Muscle of back (tissue), 11 donors: Measurements from ENCODE around the gene GNAL. TPM values are rescaled to one million over a fixed set of nuclear protein-coding genes. Genes with fewer than 3 reads are reported as not detected.
"Not testable (repeated sequence)": the region's sequence is repeated elsewhere in the genome, so short reads cannot be mapped to it uniquely, and the experiment has no call there.

Experiments used
- DNase-seq, 3 donors: peaks; one replicate each; pipeline versions ENCODE4 v3.0.0 to v3.0.0-alpha.2; 2013
- polyA plus RNA-seq, 10 donors: library from polyadenylated mRNA; unstranded; fragments of 120-200 nt; gene quantifications; one replicate each; pipeline ENCODE4 v1.2.1, GENCODE V29; 2013; ENCODE audit not compliant: insufficient read length in 10 of 10

The GNAL gene
- polyA plus RNA-seq, 10 donors = 1.5 to 4.8 (median 2.6) TPM

DNA sequence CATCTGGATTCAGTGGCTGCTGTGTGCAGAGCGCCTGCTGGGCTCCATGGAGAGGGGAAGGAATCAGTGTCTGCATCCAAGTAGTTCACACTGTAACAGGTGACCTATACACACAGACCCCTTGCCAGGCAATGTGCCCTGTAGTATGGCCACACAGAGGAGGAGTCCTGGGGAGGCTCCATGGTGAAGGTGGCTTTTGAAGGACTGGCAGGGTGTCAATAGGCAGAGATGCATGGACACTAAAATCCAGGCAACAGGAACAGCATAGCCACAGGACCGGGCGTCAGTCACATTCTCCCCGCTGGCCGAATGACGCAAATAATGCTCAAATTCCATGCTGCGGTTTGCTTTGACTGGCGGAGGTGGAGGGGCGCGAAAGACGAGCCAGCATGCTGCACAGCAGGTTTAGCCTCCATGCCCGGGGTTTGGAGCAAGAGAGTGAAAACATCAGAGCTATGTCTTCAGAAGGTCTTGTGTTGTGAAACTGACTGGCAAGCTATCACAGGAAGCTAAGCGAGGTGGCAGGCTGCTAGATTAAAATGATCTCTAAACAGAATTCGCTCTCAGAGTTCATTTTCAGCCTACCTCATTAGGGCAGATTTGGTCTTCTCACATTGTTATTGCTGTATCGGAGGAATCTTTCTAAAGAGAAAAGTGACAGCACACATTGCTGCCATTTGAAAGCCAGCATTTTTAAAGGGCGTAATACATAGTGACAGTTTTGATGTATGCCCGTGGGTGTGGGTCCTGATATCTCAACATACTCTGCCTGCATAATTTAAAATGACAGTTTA, 161.0 kb downstream of the GNAL start:
- DNase-seq = peak; percentile 68 to 87 (median 82)

DNA sequence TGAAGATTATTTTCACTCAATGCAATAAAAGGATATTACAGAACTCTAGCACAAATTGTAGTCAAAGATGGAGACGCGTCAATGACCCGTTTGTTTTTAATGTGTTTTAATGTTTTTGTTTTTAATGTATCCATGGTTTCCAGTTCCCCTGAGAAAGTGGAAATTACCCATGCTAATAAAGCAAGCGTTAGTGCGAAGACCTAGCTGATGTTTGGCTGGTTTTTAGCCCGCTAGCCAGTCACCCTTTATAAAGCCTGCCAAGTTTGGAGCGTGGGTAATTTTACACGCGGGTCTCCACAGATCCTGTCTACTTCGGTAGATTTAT, 161.7 kb downstream of the GNAL start:
- DNase-seq = peak in 2 of 3 donors; percentile 86 to 93

DNA sequence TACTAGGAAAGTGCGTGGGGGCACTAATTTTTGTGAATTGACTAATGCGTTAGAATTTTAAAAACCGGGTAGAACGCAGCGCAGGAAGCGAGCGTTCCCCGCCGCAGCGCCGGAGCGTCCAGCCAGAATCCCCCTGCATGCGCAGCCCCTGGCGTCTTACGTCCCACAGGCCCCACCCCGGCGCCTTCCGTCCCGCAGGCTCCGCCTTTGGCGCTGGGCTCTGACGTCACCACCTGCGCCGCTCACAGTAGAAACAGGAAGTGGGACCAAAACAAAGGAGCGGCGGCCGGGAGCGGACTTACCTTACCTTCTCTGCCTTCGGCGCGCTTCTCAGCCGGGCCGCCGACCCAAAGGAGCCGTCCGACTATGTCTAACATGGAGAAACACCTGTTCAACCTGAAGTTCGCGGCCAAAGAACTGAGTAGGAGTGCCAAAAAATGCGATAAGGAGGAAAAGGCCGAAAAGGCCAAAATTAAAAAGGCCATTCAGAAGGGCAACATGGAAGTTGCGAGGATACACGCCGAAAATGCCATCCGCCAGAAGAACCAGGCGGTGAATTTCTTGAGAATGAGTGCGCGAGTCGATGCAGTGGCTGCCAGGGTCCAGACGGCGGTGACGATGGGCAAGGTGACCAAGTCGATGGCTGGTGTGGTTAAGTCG, 162.2 kb downstream of the GNAL start, which contains the start of gene CHMP1B:
Gene CHMP1B (plus strand): TSS at position 268 of the 660 bp plus-strand sequence. CDS start 99 bp downstream, at position 367.
- peak; percentile 98 to 99 (median 98) for DNase-seq

DNA sequence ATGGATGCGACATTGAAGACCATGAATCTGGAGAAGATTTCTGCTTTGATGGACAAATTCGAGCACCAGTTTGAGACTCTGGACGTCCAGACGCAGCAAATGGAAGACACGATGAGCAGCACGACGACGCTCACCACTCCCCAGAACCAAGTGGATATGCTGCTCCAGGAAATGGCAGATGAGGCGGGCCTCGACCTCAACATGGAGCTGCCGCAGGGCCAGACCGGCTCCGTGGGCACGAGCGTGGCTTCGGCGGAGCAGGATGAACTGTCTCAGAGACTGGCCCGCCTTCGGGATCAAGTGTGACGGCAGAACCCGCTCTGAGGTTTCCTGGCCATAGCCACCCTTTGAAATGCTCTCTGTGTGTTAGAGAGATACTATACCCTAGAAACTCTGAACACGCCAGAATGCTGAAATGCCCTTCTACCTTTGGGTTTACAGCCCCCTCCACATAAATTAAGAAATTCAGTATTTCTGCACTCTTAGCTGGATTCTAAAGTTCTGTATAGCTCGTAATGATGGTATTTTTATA, 162.8 kb downstream of the GNAL start:
- peak in 1 of 3 donors; percentile 13 for DNase-seq

DNA sequence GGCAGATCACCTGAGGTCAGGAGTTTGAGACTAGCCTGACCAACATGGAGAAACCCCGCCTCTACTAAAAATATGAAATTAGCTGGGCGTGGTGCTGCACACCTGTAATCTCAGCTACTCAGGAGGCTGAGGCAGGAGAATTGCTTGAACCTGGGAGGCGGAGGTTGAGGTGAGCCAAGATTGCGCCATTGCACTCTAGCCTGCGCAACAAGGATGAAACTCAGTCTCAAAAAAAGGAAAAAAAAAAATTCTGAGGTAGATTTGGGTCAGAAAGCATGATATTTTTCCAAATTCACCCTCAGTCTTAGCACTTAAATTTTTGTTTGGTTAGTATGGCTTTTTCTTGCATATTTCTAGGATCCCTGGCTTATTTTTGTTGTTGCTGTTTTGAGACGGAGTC, 165.5 kb downstream of the GNAL start:
- DNase-seq = not testable (repeated sequence)

DNA sequence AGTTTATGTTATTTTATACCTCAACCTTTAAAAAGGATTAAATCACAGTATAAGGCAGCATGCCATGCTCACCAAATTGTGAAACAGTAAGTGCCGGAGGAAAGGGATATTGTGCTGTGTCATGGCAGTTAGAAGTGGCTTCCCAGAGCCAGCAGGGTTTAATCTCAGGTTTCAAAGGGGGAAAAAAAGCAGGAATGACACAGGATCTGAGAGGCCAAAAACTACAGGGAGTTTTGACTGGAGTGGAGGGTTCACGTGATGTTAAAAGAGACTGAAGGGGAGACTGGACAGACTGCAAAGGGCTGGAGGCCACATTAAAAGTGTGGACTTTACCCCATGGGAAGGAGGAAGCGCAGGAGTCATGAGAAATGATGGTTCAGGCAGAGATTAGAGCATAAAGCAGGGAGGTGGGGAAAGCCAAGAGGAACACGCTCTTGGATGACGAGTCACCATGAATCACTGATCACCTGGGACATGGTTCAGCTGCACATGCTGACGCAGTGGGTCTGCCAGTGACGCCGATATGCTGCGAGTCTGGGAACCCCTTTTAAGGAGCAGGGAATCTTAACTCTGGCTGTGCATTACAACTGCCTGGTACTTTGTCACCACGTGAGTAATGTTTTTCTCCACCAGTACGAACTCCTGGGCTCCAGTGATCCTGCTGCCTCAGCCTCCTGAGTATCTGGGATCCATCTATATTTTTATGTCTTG, 168.3 kb downstream of the GNAL start:
- DNase-seq = peak; percentile 10 to 93 (median 40)

DNA sequence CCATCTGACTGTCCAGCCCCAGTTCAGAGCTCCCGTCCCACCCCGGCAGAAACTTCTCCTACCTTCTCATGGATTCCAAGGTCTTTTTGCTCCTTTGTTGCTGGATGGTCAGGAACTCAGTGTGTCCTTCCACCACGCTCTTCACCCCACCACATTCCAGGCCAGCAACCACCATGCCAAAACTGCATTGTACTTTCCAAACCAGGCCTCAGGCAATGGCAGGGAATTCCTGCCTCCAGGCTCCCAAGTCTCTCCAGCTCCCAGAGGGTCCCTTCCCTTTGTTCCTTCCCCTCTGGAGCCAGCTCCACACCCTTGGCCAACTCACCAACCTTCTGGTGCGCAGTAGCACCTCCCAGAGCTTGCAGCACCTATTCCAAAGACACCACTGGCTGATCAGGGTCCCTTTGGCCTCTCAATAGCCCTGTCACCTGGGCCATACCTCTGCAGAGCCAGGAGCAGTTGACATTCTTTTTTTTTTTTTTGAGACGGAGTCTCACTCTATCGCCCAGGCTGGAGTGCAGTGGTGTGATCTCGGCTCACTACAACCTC, 170.3 kb downstream of the GNAL start:
- no peak for DNase-seq

DNA sequence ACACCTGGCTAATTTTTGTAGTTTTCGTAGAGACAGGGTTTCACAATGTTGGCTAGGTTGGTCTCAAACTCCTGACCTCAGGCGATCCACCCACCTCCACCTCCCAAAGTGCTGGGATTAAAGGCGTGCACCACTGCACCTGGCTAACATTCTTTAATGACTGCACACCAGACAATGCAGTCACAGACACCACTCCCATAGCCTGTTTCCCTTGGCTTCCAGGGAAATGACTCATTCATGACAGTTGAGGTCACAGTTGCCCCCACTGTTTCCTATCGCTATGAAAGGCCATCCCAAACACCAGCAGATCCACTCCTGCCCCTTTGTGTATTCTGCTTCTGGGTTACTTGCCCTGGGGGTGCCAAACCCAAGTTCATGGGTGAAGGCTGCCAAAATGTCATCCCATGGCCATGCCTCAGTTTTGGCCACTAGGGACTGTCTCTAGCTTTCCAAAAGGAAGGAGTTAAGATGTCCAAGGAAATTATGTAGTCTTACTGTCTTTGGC, 170.9 kb downstream of the GNAL start:
- peak in 1 of 3 donors; percentile 31 for DNase-seq

DNA sequence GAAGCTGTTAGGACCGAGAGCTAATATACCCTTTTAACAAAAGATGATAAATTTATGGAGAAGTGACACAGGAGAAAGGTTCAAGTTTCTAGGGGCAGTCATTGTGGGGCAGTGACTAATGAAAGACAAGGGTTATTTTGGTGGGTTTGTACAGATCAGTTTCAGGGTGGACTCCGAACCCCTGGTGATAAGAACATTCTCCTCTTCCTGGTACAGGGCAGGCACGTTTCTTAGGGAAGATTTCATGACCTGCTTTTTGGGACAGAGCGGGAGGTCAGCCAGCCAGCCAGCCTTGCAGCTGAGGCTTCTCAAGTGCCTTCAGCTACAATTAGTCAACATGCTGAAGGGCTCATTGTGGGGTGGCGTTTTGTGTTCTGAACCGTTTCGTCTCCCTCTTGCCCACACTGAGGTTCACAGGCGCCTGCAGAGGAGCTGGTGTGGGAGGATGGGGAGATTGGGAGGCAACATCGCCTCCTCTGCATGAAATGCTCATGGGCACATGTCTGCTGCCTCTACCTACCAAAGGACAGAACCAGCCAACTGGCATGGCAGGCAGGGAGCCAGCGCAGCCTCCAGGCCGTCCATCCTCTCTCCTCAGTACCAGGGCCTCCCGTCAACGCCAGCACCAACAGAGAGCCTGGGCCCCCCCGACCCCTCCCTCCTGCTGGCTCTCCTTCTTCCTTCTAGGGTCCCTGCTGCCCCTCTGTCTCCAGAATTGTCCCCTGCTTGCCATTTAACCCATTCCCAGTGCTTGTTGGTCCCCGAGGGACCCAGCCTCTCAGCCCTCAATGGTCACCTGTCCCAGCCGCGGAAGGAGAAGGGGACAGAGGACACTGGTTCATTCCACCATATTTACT, 171.8 kb downstream of the GNAL start:
- DNase-seq = no peak

DNA sequence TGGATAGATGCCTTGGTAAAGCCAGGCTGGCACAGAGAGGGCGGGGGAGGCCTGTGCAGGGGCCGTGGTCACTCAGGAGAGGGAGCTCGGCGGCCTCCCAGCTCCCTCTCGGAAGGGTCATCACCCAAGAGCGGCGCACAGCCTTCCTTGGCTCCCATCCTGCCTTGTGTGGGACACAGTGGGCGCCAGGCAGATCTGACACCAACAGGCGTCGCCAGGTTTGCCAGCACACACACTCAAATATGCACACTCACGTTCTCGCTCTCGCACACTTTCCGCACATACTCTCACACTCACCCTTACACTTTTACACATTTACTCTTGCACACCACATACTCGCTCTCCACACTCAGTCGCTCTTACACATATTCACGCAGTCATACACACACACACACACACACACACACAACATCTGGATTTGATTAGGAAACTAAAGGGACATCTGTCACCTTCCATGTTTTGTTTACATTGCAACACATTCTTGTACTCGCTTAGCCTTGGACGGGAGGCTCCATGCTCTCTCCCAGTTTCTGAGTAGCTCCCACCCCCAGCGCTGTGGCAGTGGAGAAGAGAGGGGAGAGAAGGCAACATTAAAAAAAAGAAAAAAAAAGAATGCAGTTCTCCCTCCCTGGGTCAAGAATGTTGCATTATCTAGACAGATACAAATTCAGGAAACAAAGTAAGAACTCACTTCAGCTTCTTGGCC, 172.7 kb downstream of the GNAL start:
- no peak for DNase-seq

DNA sequence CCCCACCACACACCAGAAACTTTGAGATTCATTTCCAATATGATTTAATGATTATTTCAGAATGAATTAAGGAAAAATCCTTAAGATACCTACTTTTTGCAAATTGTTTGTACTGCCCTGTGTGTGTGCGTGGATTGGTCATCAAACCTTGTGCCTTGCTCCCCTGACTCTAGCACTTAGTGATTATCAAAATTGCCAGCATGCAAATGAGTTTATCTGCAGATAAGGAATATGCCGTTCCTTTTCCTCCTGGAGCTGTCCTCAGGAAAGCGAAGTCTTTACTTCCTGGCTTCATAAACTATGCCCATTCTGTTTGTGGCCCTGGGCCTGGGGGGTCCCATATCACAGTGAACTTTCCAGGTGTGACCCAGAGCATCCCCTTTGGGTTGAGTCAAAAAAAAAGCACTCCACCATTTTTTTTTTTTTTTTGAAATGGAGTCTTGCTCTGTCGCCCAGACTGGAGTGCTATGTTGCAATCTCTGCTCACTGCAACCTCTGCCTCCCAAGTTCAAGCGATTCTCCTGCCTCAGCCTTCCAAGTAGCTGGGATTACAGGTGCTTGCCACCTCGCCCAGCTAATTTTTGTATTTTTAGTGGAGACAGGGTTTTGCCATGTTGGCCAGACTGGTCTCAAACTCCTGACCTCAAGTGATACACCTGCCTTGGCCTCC, 173.5 kb downstream of the GNAL start:
- no peak for DNase-seq

DNA sequence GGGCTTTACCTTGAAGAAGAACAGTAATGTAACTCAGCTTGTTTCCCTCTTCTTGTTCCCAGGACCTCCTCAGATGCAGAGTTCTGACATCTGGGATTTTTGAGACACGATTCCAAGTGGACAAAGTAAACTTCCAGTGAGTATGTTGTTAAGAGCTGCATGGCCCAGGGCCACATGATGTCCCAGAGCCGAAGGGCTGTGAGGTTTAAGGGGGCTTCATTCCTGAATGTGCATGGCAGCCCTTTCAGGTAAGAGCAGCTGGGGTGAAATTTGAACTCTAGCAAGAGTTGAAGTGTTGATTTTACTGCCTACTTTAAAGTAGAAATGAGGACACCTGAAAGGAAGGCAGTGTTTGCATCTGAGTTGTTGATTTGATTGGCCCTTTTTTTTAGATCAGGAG, 175.4 kb downstream of the GNAL start:
- DNase-seq = no peak

DNA sequence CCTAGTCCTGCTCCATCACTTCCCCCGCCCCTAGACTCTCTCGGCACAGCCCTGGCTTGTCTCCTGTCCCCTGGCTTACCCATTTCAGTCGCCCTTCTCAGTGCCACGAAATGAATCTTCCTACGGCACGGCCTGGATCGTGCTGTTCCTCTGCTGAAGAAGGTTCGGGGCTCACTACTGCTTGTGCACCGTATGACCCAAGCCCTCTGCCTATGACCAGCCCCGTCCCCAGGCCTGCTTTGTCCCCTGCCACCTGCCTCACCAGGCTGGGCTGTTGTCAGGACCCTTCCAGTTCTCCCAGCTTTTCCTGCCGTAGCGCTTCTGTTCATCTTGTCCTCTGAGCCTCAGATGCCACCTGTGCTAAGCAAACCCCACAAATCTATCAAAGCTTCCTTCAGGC, 176.0 kb downstream of the GNAL start:
- DNase-seq = no peak

DNA sequence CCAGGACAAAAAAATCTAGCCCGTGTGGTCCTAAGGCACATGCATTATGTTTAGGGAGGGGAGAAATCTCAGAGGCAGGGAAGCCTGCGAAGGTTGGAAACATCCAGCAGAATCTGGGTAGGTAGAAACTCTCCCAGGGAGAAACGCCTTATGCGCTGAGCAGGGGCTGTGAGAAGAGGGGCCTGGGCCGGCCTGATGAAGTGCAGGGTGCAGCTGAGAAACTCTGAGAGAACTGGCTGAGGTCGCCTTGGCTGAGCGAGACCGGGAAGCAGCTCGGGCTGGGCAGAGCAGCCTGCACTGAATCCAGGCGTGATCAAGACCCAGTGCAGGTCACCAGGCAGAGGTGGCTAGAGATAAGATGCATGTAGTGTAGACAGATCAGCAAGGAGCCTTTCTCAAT, 177.3 kb downstream of the GNAL start:
- no peak for DNase-seq

DNA sequence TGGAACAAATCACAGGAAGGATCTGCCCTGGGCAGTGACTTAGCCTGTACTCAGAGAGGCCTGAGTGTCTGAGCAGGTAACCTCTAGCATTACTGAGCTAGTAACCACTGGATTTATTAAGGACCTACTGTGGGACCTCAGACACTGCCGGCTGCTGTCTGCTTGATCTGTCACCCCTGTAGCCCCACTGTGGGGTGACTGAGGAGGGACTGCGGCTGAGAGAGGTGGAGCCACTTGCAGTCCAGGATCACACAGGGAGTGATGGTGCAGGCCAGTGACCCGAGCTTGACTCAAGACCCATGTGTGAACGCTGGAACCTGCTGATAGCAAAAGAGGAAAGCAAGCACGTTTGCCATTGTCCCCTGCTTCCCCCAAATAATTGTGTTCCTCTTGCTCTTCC, 177.7 kb downstream of the GNAL start:
- no peak for DNase-seq

DNA sequence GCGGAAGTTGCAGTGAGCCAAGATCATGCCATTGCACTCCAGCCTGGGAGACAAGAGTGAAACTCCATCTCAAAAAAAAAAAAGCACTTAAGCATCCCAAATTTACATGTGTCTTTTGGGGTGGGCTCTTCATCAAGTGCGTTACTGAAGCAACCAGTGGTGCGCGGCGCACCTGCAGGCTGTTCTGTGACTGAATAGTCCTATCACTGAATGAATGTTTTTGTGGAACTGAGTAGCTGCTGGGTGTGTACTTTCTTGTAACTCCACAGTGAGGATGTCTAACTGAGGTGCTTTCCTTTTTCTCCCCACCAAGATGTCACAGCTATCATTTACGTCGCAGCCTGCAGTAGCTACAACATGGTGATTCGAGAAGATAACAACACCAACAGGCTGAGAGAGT, 179.2 kb downstream of the GNAL start:
- DNase-seq = no peak

DNA sequence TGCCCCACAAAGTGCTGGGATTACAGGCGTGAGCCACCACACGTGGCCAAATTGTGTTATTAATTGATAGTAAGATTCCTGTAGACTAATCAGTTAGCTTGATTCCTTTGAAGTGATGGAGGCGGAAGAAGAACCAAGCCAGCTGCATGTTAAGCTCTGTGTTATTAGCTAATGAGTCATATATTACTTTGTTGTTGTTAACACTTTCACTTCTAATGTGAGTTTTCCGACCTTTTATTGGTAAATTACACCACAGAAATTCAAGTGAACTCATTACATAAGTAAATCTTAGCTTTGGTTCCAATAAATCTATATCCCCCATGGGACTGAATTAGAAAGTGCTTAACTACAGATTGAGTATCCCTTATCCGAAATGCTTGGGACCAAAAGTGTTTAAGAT, 182.4 kb downstream of the GNAL start:
- no peak for DNase-seq

DNA sequence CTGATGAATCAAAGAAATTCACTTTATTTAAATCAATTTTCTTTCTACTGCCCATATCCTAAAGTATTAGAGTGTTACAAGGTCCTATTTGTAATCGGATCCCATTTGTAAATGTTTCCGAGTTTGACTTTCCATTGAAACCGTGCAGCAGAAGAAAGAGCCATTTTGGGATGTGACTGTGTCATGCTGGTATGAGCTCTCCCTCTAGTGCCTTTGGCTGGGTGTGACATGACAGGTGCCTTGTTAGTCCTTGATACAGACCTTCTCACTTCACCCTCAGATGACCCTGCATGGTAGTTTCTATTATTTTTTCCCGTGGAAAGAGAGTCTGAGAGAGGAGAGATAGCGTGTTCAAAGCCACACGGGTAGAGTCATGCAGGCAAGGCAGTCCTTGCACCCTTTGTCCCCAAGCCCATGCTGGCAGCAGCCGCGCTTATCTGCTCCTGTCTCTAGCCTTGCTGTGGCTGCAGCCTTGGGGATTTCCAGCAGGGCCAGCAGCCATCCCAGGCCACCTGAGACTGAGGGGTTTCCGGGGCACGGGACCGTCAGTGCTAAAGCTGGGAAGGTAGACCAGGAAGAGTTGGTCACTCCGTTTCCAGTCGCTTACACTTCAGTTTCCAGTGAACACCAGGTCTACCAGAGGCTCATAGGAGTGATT, 183.5 kb downstream of the GNAL start:
- peak; percentile 11 to 22 (median 12) for DNase-seq

DNA sequence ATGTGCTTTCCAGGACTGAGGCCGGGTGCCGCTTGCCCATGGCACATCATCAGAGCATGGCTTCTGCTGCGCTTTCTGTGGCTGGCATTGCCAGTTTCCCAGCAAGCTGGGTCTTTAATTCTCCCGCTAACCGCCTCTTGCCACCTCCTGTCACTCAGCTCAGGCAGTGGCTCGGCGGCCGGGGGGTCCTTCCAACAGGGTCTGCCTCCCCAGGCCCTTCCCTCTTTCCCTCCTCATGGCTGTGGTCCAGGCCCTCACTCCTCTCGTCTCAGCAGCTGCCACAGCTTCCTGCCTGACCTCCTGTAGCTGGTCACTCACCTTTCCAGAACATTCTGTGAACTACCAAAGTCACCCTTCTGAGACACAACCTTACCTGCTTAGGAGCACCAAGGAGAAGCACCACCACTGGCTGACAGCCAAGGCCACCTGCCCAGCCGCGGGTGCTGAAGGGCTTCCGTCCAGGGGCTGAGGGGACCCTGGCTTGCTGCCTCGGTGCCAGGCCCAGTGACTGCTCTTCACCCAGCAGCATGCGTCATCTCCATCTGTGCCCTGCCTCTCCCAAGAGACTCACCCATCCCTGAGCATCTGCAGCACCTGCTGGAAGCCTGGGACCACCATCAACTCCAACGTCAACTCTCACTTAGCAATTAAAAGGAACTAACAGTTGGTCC, 184.7 kb downstream of the GNAL start:
- DNase-seq = no peak
